B cell (primary cell): ENCODE data around the gene PDZRN3.

Experiments used
- CTCF ChIP-seq: fragments of 200-600 bp; IDR thresholded peaks from one replicate; pipeline ENCODE4 v1.8.0; 2022; ENCODE audit warnings: antibody characterized with exemption, mild to moderate bottlenecking
- EZH2 ChIP-seq: IDR thresholded peaks from 2 replicates; pipeline ENCODE4 v1.6.1; 2012; ENCODE audit warnings: borderline replicate concordance, low read depth, mild to moderate bottlenecking, moderate library complexity, low read length; ENCODE audit not compliant: insufficient read depth, poor library complexity, severe bottlenecking

GRCh38 chr3:73538486-73538885 is 86.3 kb downstream of the PDZRN3 start:
- TF ChIP-seq CTCF (no peak), EZH2 (no peak)
